Esophagus squamous epithelium (tissue), 5 donors: ENCODE measurements around the gene OAF. TPM values are rescaled to one million over a fixed set of nuclear protein-coding genes. Genes with fewer than 3 reads are reported as not detected.

ENCODE experiments used
- DNase-seq: peaks from one replicate; lab custom pipeline; 2025; lab: John Stamatoyannopoulos, UW
- H3K27ac ChIP-seq, 4 donors: fragments of 200-600 bp; sonication (generic); one replicate each; pipeline ENCODE4 v1.5.1; 2016 to 2019; ENCODE audit warnings: mild to moderate bottlenecking in 1 of 4
- H3K27me3 ChIP-seq, 4 donors: fragments of 200-600 bp; sonication (generic); 1 replicate in 3 of 4; 2 replicates in 1 of 4; pipeline versions ENCODE4 v1.5.1 to v1.6.0; 2017 to 2021; ENCODE audit warnings: antibody characterized with exemption in 1 of 4
- H3K36me3 ChIP-seq, 3 donors: fragments of 200-600 bp; sonication (generic); one replicate each; pipeline ENCODE4 v1.5.1; 2016 to 2019
- H3K4me1 ChIP-seq, 3 donors: fragments of 200-600 bp; sonication (generic); one replicate each; pipeline ENCODE4 v1.5.1; 2017 to 2019
- H3K4me3 ChIP-seq, 4 donors: fragments of 200-600 bp; sonication (generic); 1 replicate in 3 of 4; 2 replicates in 1 of 4; pipeline ENCODE4 v1.5.1; 2016 to 2019; ENCODE audit warnings: mild to moderate bottlenecking in 2 of 4, moderate library complexity in 1 of 4
- H3K9me3 ChIP-seq, 3 donors: fragments of 200-600 bp; sonication (generic); one replicate each; pipeline ENCODE4 v1.5.1; 2016 to 2019
- POLR2A ChIP-seq, 4 donors: fragments of 450-650 bp; IDR thresholded peaks; one replicate each; pipeline ENCODE4 v1.6.1; 2017; ENCODE audit warnings: antibody characterized with exemption in 4 of 4, mild to moderate bottlenecking in 4 of 4, moderate library complexity in 3 of 4
- WGBS, 2 donors: methylation state at CpG; one replicate each; pipeline ENCODE4 v1.1.5; 2018; 5-methylcytosine and 5-hydroxymethylcytosine counted together
- intact Hi-C: fragments of 100-400 bp; cut with DNase I; formaldehyde crosslinking; loops from one replicate; pipeline ENCODE4 v1.15.0; 2022
- total RNA-seq, 4 donors: library from RNA; depleted of rRNA; stranded (reverse); fragments of >200 nt; gene quantifications; one replicate each; pipeline ENCODE4 v1.1.0, GENCODE V29; 2016
- TF ChIP-seq, protein P1 (sequence below), 6 experiments: fragments of 450-650 bp in 4 of 6; fragments of 200-600 bp in 2 of 6; sonication (generic) in 2 of 6; IDR thresholded peaks; one replicate each; pipeline ENCODE4 v1.5.1; 2016 to 2019; ENCODE audit warnings: antibody characterized with exemption in 6 of 6, mild to moderate bottlenecking in 4 of 6, moderate library complexity in 4 of 6
- donor health status: DM: yes; HTN: yes; CAD: no.

Gene OAF
- total RNA-seq, 4 donors from 2014 or later = 7.4 to 49.0 (median 14.3) TPM

GRCh38 chr11:120197251-120197891 is 13.5 kb upstream of the OAF start:
- H3K27me3 ChIP-seq = no peaks in the 10 kb centered on the region
- intact Hi-C loops = loop anchor here (5.0 kb wide), 1 partner anchor 380 kb away; no protein-coding TSS in a partner anchor
- H3K4me3 ChIP-seq = no peak overlapping the region
- peak overlapping the region in 2 of 4 donors; percentile 44 to 52 for H3K27ac ChIP-seq
- H3K36me3 ChIP-seq = no peaks in the 10 kb centered on the region
- TF ChIP-seq POLR2A (IDR thresholded peaks at IDR 0.05) = no peak
- TF ChIP-seq, protein P1, sequence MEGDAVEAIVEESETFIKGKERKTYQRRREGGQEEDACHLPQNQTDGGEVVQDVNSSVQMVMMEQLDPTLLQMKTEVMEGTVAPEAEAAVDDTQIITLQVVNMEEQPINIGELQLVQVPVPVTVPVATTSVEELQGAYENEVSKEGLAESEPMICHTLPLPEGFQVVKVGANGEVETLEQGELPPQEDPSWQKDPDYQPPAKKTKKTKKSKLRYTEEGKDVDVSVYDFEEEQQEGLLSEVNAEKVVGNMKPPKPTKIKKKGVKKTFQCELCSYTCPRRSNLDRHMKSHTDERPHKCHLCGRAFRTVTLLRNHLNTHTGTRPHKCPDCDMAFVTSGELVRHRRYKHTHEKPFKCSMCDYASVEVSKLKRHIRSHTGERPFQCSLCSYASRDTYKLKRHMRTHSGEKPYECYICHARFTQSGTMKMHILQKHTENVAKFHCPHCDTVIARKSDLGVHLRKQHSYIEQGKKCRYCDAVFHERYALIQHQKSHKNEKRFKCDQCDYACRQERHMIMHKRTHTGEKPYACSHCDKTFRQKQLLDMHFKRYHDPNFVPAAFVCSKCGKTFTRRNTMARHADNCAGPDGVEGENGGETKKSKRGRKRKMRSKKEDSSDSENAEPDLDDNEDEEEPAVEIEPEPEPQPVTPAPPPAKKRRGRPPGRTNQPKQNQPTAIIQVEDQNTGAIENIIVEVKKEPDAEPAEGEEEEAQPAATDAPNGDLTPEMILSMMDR (IDR thresholded peaks at IDR 0.05) = no peak
- H3K4me1 ChIP-seq = peaks cover 0 to 15% (median 0%) of the 10 kb centered on the region in 3 donors
- no peak for DNase-seq
- WGBS, 2 donors = 73 to 81% methylated on average over 5 to 9 of the region's 14 CpGs
- no peaks in the 10 kb centered on the region for H3K9me3 ChIP-seq

- Histone ChIP-seq H3K36me3 (no peaks in the 10 kb centered on the region), H3K4me3 (no peak overlapping the region), H3K27me3 (no peaks in the 10 kb centered on the region), H3K27ac (peak overlapping the region in 1 of 4 donors; percentile 52), H3K4me1 (peaks cover 0 to 15% (median 0%) of the 10 kb centered on the region in 3 donors), H3K9me3 (no peaks in the 10 kb centered on the region)
- intact Hi-C loops = loop anchor here (5.0 kb wide), 1 partner anchor 381 kb away; no protein-coding TSS in a partner anchor
- no peak for DNase-seq
- TF ChIP-seq POLR2A (IDR thresholded peaks at IDR 0.05) = no peak
- TF ChIP-seq, protein P1 (IDR thresholded peaks at IDR 0.05) = no peak
- 74 to 94% methylated on average over 4 to 9 of the region's 9 CpGs for WGBS, 2 donors
Observed at GRCh38 chr11:120197977-120198376, 12.9 kb upstream of the OAF start.

DNA sequence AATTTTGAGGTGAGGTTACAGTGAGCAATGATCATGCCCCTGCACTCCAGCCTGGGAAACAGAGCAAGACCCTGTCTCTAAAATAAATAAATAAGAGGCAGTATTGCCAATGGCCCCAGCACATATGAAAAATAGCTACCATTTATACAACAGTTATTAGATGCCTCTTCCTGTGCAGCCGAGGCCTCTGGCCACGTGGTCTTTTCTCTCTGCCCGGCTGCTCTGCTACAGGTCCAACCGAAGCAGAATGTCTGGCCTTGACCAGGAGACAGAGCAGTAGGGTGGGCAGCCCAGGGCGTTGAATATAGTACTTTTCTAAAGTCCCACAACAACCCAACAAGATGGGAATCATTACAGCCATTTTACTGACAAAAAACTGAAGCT is 12.4 kb upstream of the OAF start:
- intact Hi-C loops = loop anchor here (5.0 kb wide), 1 partner anchor 381 kb away; no protein-coding TSS in a partner anchor
- H3K27ac ChIP-seq = no peak overlapping the region
- H3K4me3 ChIP-seq = no peak overlapping the region
- no peak for DNase-seq
- H3K27me3 ChIP-seq = no peaks in the 10 kb centered on the region
- no peak for TF ChIP-seq POLR2A (IDR thresholded peaks at IDR 0.05)
- TF ChIP-seq, protein P1 (IDR thresholded peaks at IDR 0.05) = no peak
- H3K4me1 ChIP-seq = peaks cover 0 to 15% (median 0%) of the 10 kb centered on the region in 3 donors
- H3K9me3 ChIP-seq = no peaks in the 10 kb centered on the region
- 68% methylated on average over 5 of the region's 5 CpGs for WGBS, 2 donors
- H3K36me3 ChIP-seq = no peaks in the 10 kb centered on the region

DNA sequence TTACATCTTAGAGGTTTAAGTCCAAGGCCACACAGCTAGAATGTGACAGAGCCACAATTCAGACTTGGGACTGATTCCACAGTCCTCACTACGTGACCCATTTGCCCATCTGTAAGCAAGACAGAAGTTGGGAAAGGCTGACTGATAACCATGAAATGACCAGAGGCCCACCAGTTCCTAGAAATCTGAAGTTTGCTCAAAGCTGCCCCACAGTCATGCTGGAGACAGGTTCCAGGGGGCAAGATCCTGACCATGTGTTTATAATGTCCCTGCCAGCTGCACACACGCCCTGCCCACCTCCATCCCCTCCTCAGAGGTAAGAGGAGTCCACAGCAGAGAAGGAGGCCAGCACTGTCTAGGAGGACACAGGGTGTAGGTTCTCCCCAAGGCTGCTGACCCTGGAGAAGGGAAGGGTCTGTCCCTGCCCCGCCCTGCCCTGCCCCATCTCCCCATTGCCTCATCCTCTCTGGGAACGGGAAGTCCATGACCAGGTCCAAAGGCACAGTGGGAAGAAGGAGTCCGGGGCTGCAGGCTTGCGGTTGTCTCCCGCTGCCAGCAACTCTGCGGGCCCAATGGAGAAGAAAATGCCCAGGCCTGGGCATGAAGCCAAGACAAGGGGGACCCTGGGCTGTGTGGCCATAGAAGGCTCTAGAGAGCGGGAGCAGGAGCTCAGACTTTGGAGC is 11.9 kb upstream of the OAF start:
- Histone ChIP-seq H3K4me3 (no peak overlapping the region), H3K4me1 (peaks cover 0 to 15% (median 0%) of the 10 kb centered on the region in 3 donors), H3K27ac (no peak overlapping the region), H3K9me3 (no peaks in the 10 kb centered on the region), H3K36me3 (no peaks in the 10 kb centered on the region), H3K27me3 (no peaks in the 10 kb centered on the region)
- 92 to 100% methylated on average over 2 to 3 of the region's 9 CpGs for WGBS, 2 donors
- intact Hi-C loops = loop anchor here (5.0 kb wide), 1 partner anchor 382 kb away; no protein-coding TSS in a partner anchor
- no peak for DNase-seq
- TF ChIP-seq, protein P1 (IDR thresholded peaks at IDR 0.05) = no peak
- TF ChIP-seq POLR2A (IDR thresholded peaks at IDR 0.05) = no peak

DNA sequence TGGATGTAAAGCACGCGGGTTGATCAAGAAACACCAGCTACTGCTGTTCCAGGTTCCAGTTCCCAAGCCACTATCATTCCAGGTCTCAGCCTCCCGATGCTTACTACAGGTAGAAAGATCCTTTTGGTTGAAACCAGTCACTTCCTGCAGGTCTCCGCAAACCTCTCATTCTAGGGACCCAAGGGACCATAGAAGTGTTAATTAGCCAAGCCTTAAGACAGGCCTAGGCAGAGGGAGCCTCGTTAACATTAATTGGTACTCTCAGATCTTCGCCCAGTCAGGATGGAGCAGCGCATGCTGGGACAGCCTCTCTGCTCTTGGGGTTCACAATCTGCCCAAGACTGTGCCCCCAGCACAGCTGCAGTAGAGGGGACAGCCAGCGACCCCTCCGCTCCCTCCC is 11.2 kb upstream of the OAF start:
- Histone ChIP-seq H3K9me3 (no peaks in the 10 kb centered on the region), H3K36me3 (no peaks in the 10 kb centered on the region), H3K4me1 (peaks cover 0 to 15% (median 0%) of the 10 kb centered on the region in 3 donors), H3K27me3 (no peaks in the 10 kb centered on the region), H3K27ac (no peak overlapping the region), H3K4me3 (no peak overlapping the region)
- WGBS, 2 donors = 87 to 100% methylated on average over 3 to 6 of the region's 9 CpGs
- no peak for TF ChIP-seq POLR2A (IDR thresholded peaks at IDR 0.05)
- TF ChIP-seq, protein P1 (IDR thresholded peaks at IDR 0.05) = no peak
- intact Hi-C loops = loop anchor here (5.0 kb wide), 1 partner anchor 382 kb away; no protein-coding TSS in a partner anchor
- no peak for DNase-seq
